HCT116 (cell line): Measurements from ENCODE around the gene SYTL3. TPM values are rescaled to one million over a fixed set of nuclear protein-coding genes. Genes with fewer than 3 reads are reported as not detected.

Source experiments
- ATAC-seq: fragments of 200-7000 bp; cut with Tn5 transposase; 2 replicates; pipeline ENCODE4 v1.9.1; 2020; ENCODE audit warnings: mild to moderate bottlenecking, moderate library complexity
- BruUV-seq: library from RNA; stranded (reverse); fragments of 400-500 nt; replicated peaks from 2 replicates; lab custom pipeline; 2021; lab: Mats Ljungman, UMichigan
- CTCF ChIA-PET: fragments of 300-600 bp; sonication (Branson Sonifier 250); formaldehyde crosslinking; loops from one replicate; lab custom pipeline; 2021; ENCODE audit warnings: antibody characterized with exemption; lab: Charles Lee
- POLR2A ChIA-PET: fragments of 300-600, 350-600 bp; sonication (Branson Sonifier 250); formaldehyde crosslinking; loops from one replicate; lab custom pipeline; 2021; ENCODE audit warnings: antibody characterized with exemption; lab: Charles Lee
- RAD21 ChIA-PET, 2 experiments: fragments of 300-600 bp; sonication (Branson Sonifier 250); formaldehyde crosslinking; loops; one replicate each; lab custom pipeline; 2023; ENCODE audit warnings: low total read pairs in 2 of 2; ENCODE audit not compliant: uncharacterized antibody in 2 of 2, unreplicated experiment in 2 of 2, low non-redundant PET in 1 of 2; lab: Charles Lee
- DNase-seq: peaks from one replicate; pipeline ENCODE4 v3.0.0-alpha.2; 2010; ENCODE audit warnings: low read depth, low spot score
- H2AFZ ChIP-seq: fragments of 200-600 bp; shearing (Covaris generic), sonication (generic); 2 replicates; pipeline ENCODE4 v1.6.1; 2017; ENCODE audit warnings: low read depth, mixed run types, mixed read lengths, antibody characterized with exemption, low read length; ENCODE audit not compliant: poor library complexity, severe bottlenecking
- H3K27ac ChIP-seq: 2 replicates; pipeline ENCODE4 v1.5.1; 2012; ENCODE audit warnings: low read depth, low read length
- H3K27me3 ChIP-seq: fragments of 200-600 bp; sonication (generic); 2 replicates; pipeline ENCODE4 v1.6.1; 2016; ENCODE audit warnings: mixed run types, low read length, mixed read lengths; ENCODE audit not compliant: insufficient read depth
- H3K36me3 ChIP-seq, 2 experiments: fragments of 200-500 bp in 1 of 2; fragments of 200-600 bp in 1 of 2; sonication (Bioruptor generic) in 1 of 2; sonication (generic) in 1 of 2; 2 replicates each; pipeline versions ENCODE4 v1.5.1 to v1.6.1; 2014 to 2016; ENCODE audit warnings: low read length in 2 of 2, inconsistent platforms in 1 of 2, mixed read lengths in 1 of 2, mixed run types in 1 of 2; ENCODE audit not compliant: insufficient read depth in 2 of 2, control insufficient read depth in 1 of 2
- H3K4me1 ChIP-seq, 2 experiments: fragments of 200-600 bp in 1 of 2; sonication (generic) in 1 of 2; 2 replicates each; pipeline versions ENCODE4 v1.5.1 to v1.6.1; 2012 to 2017; ENCODE audit warnings: low read length in 2 of 2, inconsistent platforms in 1 of 2, mild to moderate bottlenecking in 1 of 2, mixed read lengths in 1 of 2, mixed run types in 1 of 2, moderate library complexity in 1 of 2; ENCODE audit not compliant: insufficient read depth in 2 of 2, control insufficient read depth in 1 of 2
- H3K4me2 ChIP-seq: fragments of 200-600 bp; sonication (generic); 2 replicates; pipeline ENCODE4 v1.6.1; 2017; ENCODE audit warnings: mixed run types, low read length, mixed read lengths
- H3K4me3 ChIP-seq, 2 experiments: fragments of 200-600 bp in 1 of 2; sonication (generic) in 1 of 2; replicated peaks in 1 of 2; 2 replicates each; pipeline ENCODE4 v1.5.1; 2011 to 2016; ENCODE audit warnings: low read length in 2 of 2, control low read depth in 1 of 2, low read depth in 1 of 2, mild to moderate bottlenecking in 1 of 2, mixed read lengths in 1 of 2, mixed run types in 1 of 2
- H3K79me2 ChIP-seq: fragments of 200-600 bp; sonication (generic); 2 replicates; pipeline ENCODE4 v1.6.1; 2017; ENCODE audit warnings: mild to moderate bottlenecking, mixed run types, low read length, moderate library complexity, mixed read lengths; ENCODE audit not compliant: insufficient read depth
- H3K9ac ChIP-seq: fragments of 200-600 bp; sonication (generic); 2 replicates; pipeline ENCODE4 v1.6.1; 2016; ENCODE audit warnings: low read length, mixed read lengths
- H3K9me2 ChIP-seq: fragments of 200-600 bp; sonication (generic), shearing (Covaris generic); 2 replicates; pipeline ENCODE4 v1.6.1; 2017; ENCODE audit warnings: mixed run types, mild to moderate bottlenecking, moderate library complexity; ENCODE audit not compliant: insufficient read depth
- H3K9me3 ChIP-seq, 2 experiments: fragments of 200-500 bp in 1 of 2; fragments of 200-600 bp in 1 of 2; sonication (Bioruptor generic) in 1 of 2; sonication (generic) in 1 of 2; 2 replicates each; pipeline ENCODE4 v1.6.1; 2014 to 2017; ENCODE audit warnings: low read length in 2 of 2, mixed read lengths in 2 of 2, inconsistent platforms in 1 of 2, low read depth in 1 of 2, mild to moderate bottlenecking in 1 of 2, mixed run types in 1 of 2, moderate library complexity in 1 of 2; ENCODE audit not compliant: control insufficient read depth in 1 of 2, insufficient read depth in 1 of 2
- H4K20me1 ChIP-seq: fragments of 200-600 bp; sonication (generic), shearing (Covaris generic); 2 replicates; pipeline ENCODE4 v1.6.1; 2017; ENCODE audit warnings: mixed run types, mild to moderate bottlenecking, moderate library complexity; ENCODE audit not compliant: insufficient read depth
- CEBPB ChIP-seq: IDR thresholded peaks from 2 replicates; pipeline ENCODE4 v1.6.1; 2012; ENCODE audit warnings: low read depth
- CTCF ChIP-seq, 3 experiments: fragments of 200-600 bp in 1 of 3; sonication (generic) in 1 of 3; IDR thresholded peaks in 2 of 3; conservative IDR thresholded peaks in 1 of 3; 2 replicates each; pipeline ENCODE4 v1.5.1; 2012 to 2017; ENCODE audit warnings: low read depth in 2 of 3, low read length in 2 of 3, antibody characterized with exemption in 1 of 3, borderline replicate concordance in 1 of 3, control low read depth in 1 of 3, mild to moderate bottlenecking in 1 of 3, mixed read lengths in 1 of 3, mixed run types in 1 of 3, moderate library complexity in 1 of 3; ENCODE audit not compliant: insufficient read depth in 1 of 3
- EGR1 ChIP-seq: IDR thresholded peaks from 2 replicates; pipeline ENCODE4 v1.6.1; 2012; ENCODE audit warnings: low read depth
- EZH2 ChIP-seq: fragments of 200-600 bp; sonication (generic); IDR thresholded peaks from 2 replicates; pipeline ENCODE4 v1.6.1; 2017; ENCODE audit warnings: antibody characterized with exemption, mixed run types
- FOSL1 ChIP-seq: IDR thresholded peaks from 2 replicates; pipeline ENCODE4 v1.6.1; 2012; ENCODE audit warnings: low read depth
- MAX ChIP-seq: IDR thresholded peaks from 2 replicates; pipeline ENCODE4 v1.6.1; 2012
- POLR2A ChIP-seq: IDR thresholded peaks from 2 replicates; pipeline ENCODE4 v1.7.0; 2011; ENCODE audit warnings: borderline replicate concordance; ENCODE audit not compliant: insufficient read depth, insufficient read length; ENCODE audit errors: extremely low read depth
- REST ChIP-seq: IDR thresholded peaks from 2 replicates; pipeline ENCODE4 v1.6.1; 2012; ENCODE audit warnings: low read depth
- SP1 ChIP-seq: IDR thresholded peaks from 2 replicates; pipeline ENCODE4 v1.6.1; 2012; ENCODE audit warnings: low read depth
- TCF7L2 ChIP-seq: IDR thresholded peaks from 2 replicates; pipeline ENCODE4 v1.7.0; 2011; ENCODE audit warnings: borderline replicate concordance, inconsistent platforms; ENCODE audit not compliant: insufficient read depth, insufficient read length; ENCODE audit errors: extremely low read depth
- ZFX ChIP-seq: fragments of 450-650 bp; IDR thresholded peaks from 2 replicates; pipeline ENCODE4 v1.6.1; 2017
- ZNF274 ChIP-seq: fragments of 200-500 bp; sonication (Bioruptor generic); IDR thresholded peaks from 2 replicates; pipeline ENCODE4 v1.6.1; 2014; ENCODE audit warnings: mild to moderate bottlenecking, low read depth, low read length, inconsistent platforms
- intact Hi-C: fragments of 100-400 bp; cut with micrococcal nuclease; formaldehyde crosslinking; loops from 2 replicates; pipeline ENCODE4 v1.10.0; 2022
- total RNA-seq: library from RNA; stranded (reverse); gene quantifications from one replicate; pipeline ENCODE4 v1.2.1, GENCODE V29; 2021; ENCODE audit not compliant: unreplicated experiment

The SYTL3 gene
- total RNA-seq, 1 experiment from 2014 or later, result 55.3 TPM

- H3K36me3 ChIP-seq, result no peaks in the 10 kb centered on the region; a peak in 1 of 4 replicates
- H3K9me3 ChIP-seq, result no peaks in the 10 kb centered on the region
- peaks cover 6 to 15% of the 10 kb centered on the region in 2 experiments for H3K4me1 ChIP-seq
- DNase-seq, result no peak
- H2AFZ ChIP-seq, result no peak overlapping the region
- H3K79me2 ChIP-seq, result no peaks in the 10 kb centered on the region
- TF ChIP-seq POLR2A (no peak), SP1 (no peak), CEBPB (no peak), TCF7L2 (no peak), FOSL1 (no peak), MAX (no peak), REST (no peak), CTCF (IDR thresholded peaks at IDR 0.05 in 2 of 3, conservative IDR thresholded peaks at IDR 0.05 in 1 of 3; ENCODE audit: borderline replicate concordance in 1 of 3, insufficient read depth in 1 of 3, low read depth in 2 of 3, low read length in 2 of 3) (no peak), EZH2 (no peak), ZNF274 (no peak), ZFX (no peak), EGR1 (no peak)
- TF ChIP-seq, all 23 proteins: peak for 0
- ChIA-PET RAD21 (no interaction called here), POLR2A (no interaction called here), CTCF (no interaction called here)
- Histone ChIP-seq H4K20me1 (no peaks in the 10 kb centered on the region), H3K27ac (no peak overlapping the region), H3K9me2 (no peaks in the 10 kb centered on the region), H3K9ac (no peak overlapping the region), H3K4me2 (no peak overlapping the region), H3K4me3 (no peak overlapping the region), H3K27me3 (no peaks in the 10 kb centered on the region)
- no TSS peak for BruUV-seq
- intact Hi-C loops, result no loop called here
- no peak for ATAC-seq
Observed at GRCh38 chr6:158663625-158664165, 13.8 kb downstream of the SYTL3 start.
